KBM-7 (cell line): ENCODE results near the gene HPCAL1.
"Not testable (repeated sequence)": the region's sequence is repeated elsewhere in the genome, so short reads cannot be mapped to it uniquely, and the experiment has no call there.

Source experiments
- DNase-seq: peaks from one replicate; pipeline ENCODE4 v3.0.0-alpha.2; 2015
- in situ Hi-C: fragments of 300-500 bp; cut with MboI; formaldehyde crosslinking; loops from 2 replicates; pipeline ENCODE4 v1.14.3; 2020; ENCODE audit warnings: low sequenced_read_pairs, low pct_unique_long_range_greater_than_20kb, mixed read lengths

HPCAL1 gene

DNA sequence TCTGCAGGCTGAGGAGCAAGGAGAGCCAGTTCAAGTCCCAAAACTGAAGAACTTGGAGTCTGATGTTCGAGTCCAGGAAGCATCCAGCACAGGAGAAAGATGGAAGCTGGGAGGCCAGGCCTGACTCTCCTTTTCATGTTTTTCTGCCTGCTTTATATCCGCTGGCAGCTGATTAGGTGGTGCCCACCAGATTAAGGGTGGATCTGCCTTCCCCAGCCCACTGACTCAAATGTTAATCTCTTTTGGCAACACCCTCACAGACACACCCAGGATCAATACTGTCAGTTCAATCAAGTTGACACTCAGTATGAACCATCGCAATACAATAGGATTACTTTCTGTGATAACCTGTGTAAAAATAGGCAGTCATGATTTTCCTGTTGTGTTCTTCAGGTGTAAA is 154.5 kb downstream of the HPCAL1 start:
- DNase-seq, in situ Hi-C loops: not testable (repeated sequence)

DNA sequence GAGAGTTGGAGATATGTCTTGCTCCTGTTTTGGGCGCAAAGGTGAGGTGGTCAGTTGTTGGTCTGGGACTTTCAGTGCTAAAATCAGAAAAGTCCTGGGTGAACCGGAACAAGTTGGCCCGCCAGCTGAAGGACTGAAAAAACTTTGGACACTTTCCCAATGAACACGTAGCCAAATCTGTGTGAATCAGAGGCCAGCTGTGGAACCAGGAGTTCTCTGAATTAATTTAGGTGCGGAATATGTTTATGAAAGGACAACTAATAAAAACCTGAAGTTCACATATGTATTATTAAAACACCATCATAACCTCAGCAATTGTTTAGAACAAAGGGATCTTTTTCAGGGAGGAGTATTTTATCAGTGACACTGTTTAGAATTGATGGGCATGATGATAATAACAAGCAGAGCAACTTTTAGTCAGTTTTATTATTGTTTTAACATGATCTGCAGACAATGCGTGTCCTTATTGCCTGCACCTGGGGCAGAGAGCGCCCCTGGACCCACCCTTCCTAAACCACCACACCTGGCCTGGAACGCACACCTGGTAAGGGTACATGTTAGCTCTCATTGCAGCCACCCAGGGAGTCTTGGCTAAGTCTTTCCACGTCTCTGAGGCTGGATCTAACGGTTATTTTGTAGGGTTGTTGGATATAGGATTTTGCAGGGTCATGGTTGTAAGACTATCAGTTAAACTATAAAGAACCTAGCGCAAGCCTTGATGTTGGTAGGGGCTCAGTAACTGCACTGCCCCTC is 155.3 kb downstream of the HPCAL1 start:
- DNase-seq = no peak
- in situ Hi-C loops = no loop called here

DNA sequence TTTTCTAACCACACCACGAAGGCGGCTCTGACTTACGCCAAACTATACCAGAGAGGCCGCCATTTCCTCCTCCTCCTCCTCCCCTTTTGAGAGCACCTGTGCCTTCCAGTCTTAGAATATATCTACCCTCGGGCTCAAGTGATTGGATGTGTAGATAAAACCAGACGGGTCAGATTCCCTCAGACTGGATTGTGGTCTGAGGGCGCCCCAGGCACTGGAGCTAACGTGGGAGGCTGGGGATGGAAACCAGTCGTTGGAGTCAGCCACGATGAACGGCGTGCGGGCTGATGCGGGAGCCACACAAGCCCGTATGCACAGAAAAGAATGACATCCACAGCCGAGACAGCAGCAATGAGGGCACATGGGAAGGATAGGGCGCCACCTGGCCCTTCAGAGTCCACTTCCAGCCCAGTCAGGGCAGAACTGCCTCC is 157.7 kb downstream of the HPCAL1 start:
- DNase-seq = no peak
- in situ Hi-C loops = no loop called here

DNA sequence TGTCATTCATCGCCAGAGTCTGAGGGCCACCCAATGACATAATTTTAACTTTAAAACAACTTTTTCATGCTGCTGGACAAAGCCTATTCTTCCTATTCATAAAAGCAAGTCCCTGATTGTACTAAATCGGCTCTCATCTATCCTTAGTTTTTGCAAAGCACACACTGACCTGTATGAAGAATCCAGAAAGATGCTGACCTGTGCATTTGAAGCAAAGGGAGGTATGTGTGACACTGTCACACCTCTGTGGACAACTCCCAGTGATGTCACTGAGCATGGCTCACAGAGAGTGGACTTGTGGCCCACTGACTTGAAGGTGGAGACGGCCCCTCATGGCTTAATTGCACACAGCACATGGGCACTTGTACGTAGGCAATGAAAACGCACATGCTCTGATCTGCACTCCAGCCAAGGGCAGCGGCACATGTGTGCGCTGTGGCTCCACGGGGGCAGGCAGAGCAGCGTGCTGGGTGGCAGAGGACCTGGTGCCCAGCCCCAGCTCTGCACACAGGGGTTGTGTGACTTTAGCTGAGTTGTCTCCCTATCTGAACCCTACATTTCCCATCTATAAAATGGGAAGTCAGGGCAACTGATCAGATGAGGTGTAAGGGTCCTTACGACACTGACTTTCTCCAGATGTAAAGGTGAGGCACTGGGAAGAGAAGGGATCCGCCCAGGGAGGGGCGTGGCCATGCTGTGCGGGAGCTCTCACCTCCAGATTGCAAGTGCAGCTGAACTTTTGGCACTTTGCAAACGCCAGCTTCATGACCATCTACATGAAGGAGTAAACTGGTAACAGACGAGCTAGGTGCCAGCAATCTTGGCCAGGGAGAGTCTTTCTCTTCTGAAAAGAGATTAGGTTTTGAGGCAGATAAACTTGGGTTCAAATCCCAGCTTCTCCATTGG is 159.7 kb downstream of the HPCAL1 start:
- in situ Hi-C loops = no loop called here
- DNase-seq = no peak

DNA sequence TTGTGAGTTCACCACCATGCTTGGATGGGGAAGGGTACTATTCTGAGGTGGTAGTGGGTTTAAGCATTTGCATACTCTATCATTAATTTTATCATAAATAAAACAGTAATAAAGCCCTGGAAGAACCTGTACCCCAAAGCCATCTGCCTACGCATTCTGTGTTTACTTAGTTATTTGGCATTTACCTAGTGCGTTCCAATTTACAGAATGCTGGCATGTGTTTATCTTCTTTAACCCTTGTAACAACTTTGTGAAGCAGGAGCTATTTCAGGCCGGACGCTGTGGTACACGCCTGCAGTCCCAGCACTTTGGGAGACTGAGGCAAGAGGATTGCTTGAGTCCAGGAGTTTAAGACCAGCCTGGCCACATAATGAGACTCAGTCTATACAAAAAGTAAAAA is 163.2 kb downstream of the HPCAL1 start:
- no peak for DNase-seq
- in situ Hi-C loops = no loop called here

DNA sequence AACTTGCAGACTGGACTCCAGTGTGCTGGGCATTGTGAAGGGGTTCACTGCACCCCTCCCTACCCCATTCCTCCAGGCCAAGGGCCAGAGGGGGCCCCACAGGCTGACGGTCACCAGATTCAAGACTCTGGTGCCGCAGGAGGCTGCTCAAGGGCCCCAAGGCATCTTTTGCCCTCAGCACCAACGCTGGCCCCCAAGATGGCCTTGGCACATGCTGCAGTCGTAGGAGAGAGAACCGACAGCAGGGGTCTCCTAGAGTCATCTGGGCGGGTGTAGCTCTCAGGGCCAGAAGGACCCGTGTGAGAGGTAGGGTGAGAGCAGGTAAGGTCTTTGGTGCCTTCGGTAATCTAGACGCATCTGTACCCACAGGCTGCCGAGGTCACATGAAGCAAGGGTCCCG is 164.1 kb downstream of the HPCAL1 start:
- no peak for DNase-seq
- in situ Hi-C loops = no loop called here

DNA sequence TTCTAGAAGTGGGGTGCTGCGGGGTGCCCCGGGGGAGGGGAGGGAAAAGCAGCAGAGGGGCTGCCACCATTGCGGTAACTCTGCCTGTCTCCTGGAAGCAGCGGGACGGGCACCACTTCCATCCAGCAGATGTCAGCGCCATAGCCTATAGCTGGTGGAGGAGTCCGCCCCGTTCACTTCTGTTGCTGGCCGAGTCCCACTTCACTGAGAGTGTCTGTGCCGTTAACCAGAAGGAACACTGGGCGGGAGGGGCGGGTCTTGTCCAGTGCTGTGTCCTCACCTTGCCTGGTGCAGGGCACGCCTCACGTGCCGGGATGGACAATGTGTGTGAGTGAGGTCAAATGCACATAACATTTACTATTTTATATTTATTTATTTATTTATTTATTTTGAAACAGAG is 164.7 kb downstream of the HPCAL1 start:
- no peak for DNase-seq
- in situ Hi-C loops = no loop called here

DNA sequence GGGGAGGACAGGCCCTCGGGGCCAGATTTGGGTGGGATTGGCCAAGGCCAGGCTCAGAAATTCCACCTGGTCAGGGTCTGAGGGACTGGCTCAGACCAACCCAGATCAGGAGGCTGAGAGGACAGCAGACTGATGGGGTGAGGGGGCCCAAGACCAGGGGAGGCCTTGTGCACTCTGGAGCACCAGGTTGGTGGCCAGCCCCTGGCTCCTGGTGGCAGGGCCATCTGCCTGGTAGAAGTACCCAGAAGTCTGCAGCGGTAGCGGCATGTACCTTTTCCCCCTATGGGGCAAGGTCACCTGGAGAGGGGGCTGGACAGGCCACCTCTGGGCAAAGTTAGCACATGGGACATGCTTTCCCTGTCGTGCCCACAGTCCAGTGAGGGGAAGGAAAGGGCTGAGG is 166.6 kb downstream of the HPCAL1 start:
- in situ Hi-C loops = no loop called here
- DNase-seq = no peak

DNA sequence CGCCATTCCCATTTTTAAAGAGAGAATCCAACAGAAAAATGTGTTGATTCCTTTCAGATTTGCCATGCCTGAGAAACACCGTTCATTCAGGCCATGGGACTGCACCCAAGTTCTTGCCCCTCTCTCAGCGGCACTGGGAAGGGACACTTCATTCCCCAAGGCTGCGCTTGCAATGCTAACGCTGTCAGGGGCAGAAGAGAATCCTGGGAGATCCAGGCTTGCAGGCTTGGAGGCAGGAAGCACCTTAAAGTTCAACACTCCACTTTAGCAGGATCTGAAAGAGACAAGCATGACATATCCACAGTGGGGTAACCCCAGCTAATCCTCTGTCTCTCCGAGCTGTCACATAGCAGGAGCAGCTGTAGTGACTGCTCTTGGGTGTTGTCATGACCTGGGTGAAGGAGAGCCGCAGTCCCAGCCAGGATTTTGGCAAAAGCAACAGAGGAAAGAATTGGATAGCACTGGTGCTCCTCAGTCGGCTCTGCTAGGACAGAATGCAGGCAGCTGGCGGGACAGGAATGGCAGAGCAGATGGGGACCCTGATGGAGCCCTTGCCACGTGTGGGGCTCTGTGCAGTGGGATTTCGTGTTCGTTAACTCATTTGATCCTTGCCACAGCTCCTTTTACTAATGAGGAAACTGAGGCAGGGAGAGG is 167.4 kb downstream of the HPCAL1 start:
- in situ Hi-C loops = no loop called here
- no peak for DNase-seq

DNA sequence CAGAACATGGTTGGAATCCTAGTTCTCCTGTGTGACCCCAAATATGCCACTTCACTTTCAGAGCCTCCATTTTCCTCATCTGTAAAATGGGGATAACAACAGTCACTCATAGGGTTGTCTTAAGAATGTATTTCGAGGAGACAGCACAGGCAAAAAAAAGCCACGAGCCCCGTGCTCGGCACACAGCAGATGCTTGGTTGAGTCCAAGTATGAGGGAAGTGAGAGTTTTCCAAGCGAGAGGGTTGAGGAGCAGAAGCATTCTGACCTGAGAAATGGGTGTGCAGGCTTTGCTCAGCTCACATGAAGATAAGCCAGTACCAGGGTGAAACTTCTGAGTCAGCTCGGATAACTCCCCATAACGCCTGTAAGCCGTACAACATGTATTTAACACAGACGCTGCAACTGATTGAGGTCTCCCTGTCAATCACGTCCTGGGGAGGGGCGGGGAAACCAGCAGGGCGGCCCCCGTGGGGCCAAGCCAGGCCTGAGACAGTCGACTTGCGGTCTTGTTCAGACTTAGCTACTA is 168.4 kb downstream of the HPCAL1 start:
- no peak for DNase-seq
- in situ Hi-C loops = no loop called here

DNA sequence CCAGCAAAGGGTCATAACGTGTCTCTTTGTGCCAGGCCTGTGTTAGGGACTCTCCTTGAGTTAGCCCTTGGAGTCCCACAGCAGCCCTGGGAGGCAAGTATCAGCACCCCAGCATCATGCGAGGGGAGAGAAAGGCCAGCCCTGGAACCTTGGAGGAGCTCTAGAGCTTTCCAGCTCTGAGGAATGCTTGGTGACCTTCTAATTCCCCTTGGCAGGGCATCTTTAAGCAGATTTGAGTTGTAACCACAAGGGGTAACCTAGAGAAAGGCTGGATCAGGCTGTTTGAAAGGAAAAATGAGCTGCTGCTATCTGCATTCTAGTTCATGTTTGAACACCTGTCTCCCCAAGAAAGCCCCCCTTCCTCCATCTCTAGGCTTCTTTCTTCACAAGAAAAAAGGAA is 169.3 kb downstream of the HPCAL1 start:
- no peak for DNase-seq
- in situ Hi-C loops = no loop called here

DNA sequence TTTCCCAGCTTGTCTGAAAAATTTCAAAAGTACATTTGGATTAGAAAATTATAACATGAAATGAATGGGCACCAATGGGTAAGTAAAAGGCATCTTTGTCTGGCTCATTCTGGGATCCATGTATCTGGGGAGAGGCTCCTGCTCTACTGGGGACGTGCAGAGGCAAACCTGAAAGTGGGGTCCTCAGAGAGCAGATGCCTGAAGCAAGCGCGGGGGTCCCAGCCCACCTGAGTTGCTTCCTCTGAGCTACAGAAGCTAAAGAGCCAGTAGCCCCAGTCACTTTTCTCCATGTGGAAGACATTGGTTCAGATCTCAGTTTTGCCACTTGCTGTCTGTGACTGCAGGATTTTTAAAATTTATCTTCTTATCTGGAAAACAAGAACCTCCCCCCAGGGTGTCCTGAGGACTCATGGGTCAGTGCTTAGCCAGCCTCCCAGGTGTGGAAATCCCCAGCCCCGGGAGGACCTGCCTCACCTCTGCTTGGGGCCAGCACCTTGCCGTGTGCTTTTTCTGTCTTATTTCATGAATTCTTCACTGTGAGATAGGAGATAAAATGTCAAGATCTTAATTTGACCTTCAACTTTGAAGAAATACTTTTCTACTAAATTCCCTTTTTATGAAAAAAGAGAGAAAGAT is 170.5 kb downstream of the HPCAL1 start:
- DNase-seq = no peak
- in situ Hi-C loops = no loop called here

DNA sequence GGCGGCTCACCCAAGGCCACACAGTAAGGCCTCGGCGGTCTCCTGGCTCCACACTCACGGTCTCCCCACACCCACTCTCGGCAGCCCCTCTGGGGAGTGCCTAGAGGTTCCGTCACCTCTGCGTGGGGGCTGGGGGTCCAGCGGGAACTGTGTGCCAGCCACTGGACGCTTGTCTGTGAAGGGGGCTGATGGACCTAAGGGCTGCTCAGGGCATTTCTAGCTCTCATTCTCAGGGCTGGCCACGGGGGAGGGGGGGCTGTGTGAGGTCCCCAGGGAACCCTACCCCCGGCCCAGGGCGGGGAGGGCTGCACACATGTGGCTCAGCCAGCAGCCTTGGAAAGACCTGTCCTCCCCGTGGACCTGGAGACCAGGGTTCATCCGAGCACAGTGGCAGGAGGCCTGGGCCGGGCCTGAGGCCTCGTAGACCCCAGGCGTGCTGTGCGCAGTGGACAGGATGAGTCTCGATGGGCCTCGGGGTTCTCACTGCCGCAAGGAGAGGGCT is 172.6 kb downstream of the HPCAL1 start:
- DNase-seq = no peak
- in situ Hi-C loops = no loop called here

DNA sequence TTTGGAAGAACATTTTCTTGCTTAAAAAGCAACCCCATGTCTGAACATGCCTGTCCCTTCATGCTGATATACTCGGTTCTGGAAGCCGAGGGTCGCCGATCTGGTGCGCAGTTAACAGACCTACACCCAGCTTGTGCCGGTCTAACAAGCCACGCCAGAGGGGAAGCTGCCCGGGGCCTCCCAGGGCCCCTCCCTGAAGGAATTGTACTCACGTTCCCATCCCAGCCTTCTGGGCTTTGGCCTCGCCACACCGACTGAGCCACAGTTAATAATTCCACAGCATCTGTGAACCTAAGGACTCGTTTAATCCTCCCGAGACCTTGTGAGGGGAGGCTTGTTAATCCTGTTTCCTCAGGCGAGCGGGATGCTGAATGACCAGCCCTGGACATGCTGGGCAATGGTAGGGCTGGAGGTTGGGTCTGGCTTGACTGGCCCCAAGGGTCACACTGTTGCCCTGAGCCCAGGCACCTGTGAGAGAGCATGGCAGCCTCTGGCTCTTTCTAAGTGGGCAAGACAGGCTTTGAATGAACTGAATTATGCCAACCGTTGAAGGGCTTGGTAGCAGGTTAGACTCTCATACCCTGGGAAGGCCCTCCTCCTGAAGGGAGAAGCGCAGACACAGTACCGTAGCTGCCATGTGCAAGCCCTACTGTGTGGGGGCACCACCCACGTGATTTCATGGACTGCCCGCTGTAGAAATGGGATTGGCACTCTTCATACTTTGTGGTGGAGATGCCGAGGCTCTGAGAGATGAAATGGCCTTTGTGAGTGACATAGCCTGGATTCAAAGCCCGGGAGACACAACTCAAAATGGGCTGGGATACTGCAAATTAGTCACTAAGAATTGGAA is 173.3 kb downstream of the HPCAL1 start:
- in situ Hi-C loops = no loop called here
- no peak for DNase-seq

DNA sequence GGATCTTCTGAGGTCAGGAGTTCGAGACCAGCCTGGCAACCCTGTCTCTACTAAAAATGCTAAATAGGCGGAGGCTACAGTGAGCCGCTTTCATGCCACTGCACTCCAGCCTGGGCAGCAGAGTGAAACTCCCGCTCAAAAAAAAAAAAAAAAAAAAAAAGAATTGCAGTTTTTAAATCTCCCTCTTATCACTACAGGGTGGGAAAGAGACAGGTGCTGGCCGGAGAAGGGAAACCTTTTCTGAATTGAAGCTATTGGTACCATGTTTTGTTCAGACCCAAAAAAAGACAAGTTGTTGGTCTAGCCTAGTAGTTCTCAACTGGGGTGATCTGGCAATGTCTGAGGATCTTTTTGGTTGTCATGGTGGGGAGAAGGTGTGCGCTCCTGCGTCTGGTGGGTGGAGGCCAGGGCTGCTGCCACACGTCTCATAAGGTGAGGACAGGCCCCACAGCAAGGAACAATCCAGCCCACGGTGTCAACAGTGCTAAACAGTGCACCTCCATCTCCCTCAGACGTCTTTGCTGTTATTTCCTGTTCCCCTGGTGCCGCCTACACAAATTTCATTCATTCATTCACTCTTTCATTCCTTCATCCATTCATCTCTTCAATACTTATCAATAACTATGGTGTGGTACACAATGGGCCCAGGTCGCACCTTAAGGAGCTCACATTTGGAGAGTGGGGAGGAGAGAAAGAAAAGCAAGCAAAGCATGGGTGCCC is 174.2 kb downstream of the HPCAL1 start:
- in situ Hi-C loops = no loop called here

More for the DNA sequence above, 174.2 kb downstream of the HPCAL1 start:
- DNase-seq = no peak
